K562 (cell line): ENCODE results near the gene TAL1. TPM values are rescaled to one million over a fixed set of nuclear protein-coding genes. Genes with fewer than 3 reads are reported as not detected.

ENCODE experiments used
- ATAC-seq: fragments of 200-7000 bp; cut with Tn5 transposase; 3 replicates; pipeline ENCODE4 v1.9.1; 2020; ENCODE audit warnings: moderate library complexity
- BruUV-seq: library from RNA; stranded (reverse); fragments of 400-500 nt; replicated peaks from 2 replicates; lab custom pipeline; 2021; lab: Mats Ljungman, UMichigan
- CTCF ChIA-PET: fragments of 300-600 bp; formaldehyde crosslinking; extraction: SDS; loops from one replicate; lab custom pipeline; 2021; ENCODE audit warnings: low intra/inter-chr PET ratio; lab: Yijun Ruan, JAX
- POLR2A ChIA-PET: fragments of 300-600, 350-650 bp; sonication (Branson Sonifier 250); formaldehyde crosslinking; extraction: SDS; loops from one replicate; lab custom pipeline; 2021; ENCODE audit warnings: antibody characterized with exemption, inconsistent platforms; lab: Yijun Ruan, JAX
- DNase-seq, 4 experiments: peaks; one replicate each; pipeline versions ENCODE4 v3.0.0 to v3.0.0-alpha.2; 2011 to 2018; ENCODE audit warnings: low spot score in 3 of 4, mixed read lengths in 3 of 4; ENCODE audit errors: extremely low read depth in 1 of 4
- FAIRE-seq: peaks from 2 replicates; lab custom pipeline; 2011; peaks lifted over from hg19 to GRCh38; lab: Jason Lieb, UNC
- H2AFZ ChIP-seq: 2 replicates; pipeline ENCODE4 v1.6.0; 2011; ENCODE audit warnings: low read depth, low read length, control low read depth, inconsistent platforms
- H3K27ac ChIP-seq: fragments of 200-600 bp; 3 replicates; pipeline ENCODE4 v1.8.0; 2011; ENCODE audit warnings: low read depth, mild to moderate bottlenecking, control low read depth, inconsistent platforms, low read length, moderate library complexity, mixed read lengths; ENCODE audit errors: extremely low read depth
- H3K27me3 ChIP-seq, 2 experiments: fragments of 300-600 bp in 1 of 2; 2 replicates in 1 of 2; 3 replicates in 1 of 2; pipeline versions ENCODE4 v1.6.0 to v1.8.0; 2011; ENCODE audit warnings: inconsistent platforms in 2 of 2, low read length in 2 of 2, mild to moderate bottlenecking in 1 of 2, mixed read lengths in 1 of 2, moderate library complexity in 1 of 2; ENCODE audit not compliant: control insufficient read depth in 2 of 2, insufficient read depth in 2 of 2
- H3K36me3 ChIP-seq: fragments of 300-600 bp; 3 replicates; pipeline ENCODE4 v1.8.0; 2011; ENCODE audit warnings: mild to moderate bottlenecking, low read length, inconsistent platforms; ENCODE audit not compliant: control insufficient read depth, insufficient read depth
- H3K4me1 ChIP-seq, 2 experiments: fragments of 200-600 bp in 1 of 2; replicated peaks in 1 of 2; 2 replicates in 1 of 2; 3 replicates in 1 of 2; pipeline versions ENCODE4 v1.5.1 to v1.8.0; 2011; ENCODE audit warnings: inconsistent platforms in 2 of 2, low read length in 2 of 2, mild to moderate bottlenecking in 1 of 2, mixed read lengths in 1 of 2, moderate library complexity in 1 of 2; ENCODE audit not compliant: control insufficient read depth in 2 of 2, insufficient read depth in 2 of 2
- H3K4me2 ChIP-seq: 2 replicates; pipeline ENCODE4 v1.6.1; 2011; ENCODE audit warnings: low read length, control low read depth, inconsistent platforms, mixed read lengths; ENCODE audit not compliant: insufficient read depth
- H3K4me3 ChIP-seq: fragments of 200-600 bp; sonication (generic), shearing (Covaris generic); 2 replicates; pipeline ENCODE4 v1.5.1; 2016; ENCODE audit warnings: control low read depth, inconsistent platforms
- H3K79me2 ChIP-seq: fragments of 200-600 bp; 3 replicates; pipeline ENCODE4 v1.8.0; 2011; ENCODE audit warnings: low read length, inconsistent platforms; ENCODE audit not compliant: control insufficient read depth, insufficient read depth
- H3K9ac ChIP-seq, 2 experiments: 2 replicates each; pipeline versions ENCODE4 v1.6.0 to v1.6.1; 2011; ENCODE audit warnings: low read depth in 2 of 2, low read length in 2 of 2, control low read depth in 1 of 2, inconsistent platforms in 1 of 2, mild to moderate bottlenecking in 1 of 2, mixed read lengths in 1 of 2; ENCODE audit not compliant: insufficient read depth in 1 of 2
- H3K9me1 ChIP-seq: one replicate; pipeline ENCODE4 v1.6.0; 2011; ENCODE audit warnings: inconsistent platforms, mild to moderate bottlenecking, low read length, moderate library complexity; ENCODE audit not compliant: control insufficient read depth, insufficient read depth
- H3K9me3 ChIP-seq: replicated peaks from 2 replicates; pipeline ENCODE4 v1.5.1; 2011; ENCODE audit warnings: low read depth, low read length, inconsistent platforms; ENCODE audit not compliant: control insufficient read depth, insufficient read depth
- H4K20me1 ChIP-seq: replicated peaks from 2 replicates; pipeline ENCODE4 v1.6.1; 2011; ENCODE audit warnings: low read length, inconsistent platforms, mixed read lengths; ENCODE audit not compliant: control insufficient read depth, insufficient read depth
- ATF3 ChIP-seq, 2 experiments: fragments of 450-650 bp in 1 of 2; sonication (generic) in 1 of 2; formaldehyde crosslinking in 1 of 2; IDR thresholded peaks in 1 of 2; conservative IDR thresholded peaks in 1 of 2; 2 replicates each; pipeline versions ENCODE4 v1.6.1 to v1.8.1; 2016 to 2023; ENCODE audit warnings: mild to moderate bottlenecking in 2 of 2, moderate library complexity in 2 of 2, inconsistent platforms in 1 of 2, missing genetic modification reagents in 1 of 2
- DNMT1 ChIP-seq: fragments of 450-650 bp; IDR thresholded peaks from 2 replicates; pipeline ENCODE4 v1.6.1; 2016; ENCODE audit warnings: antibody characterized with exemption, mild to moderate bottlenecking
- GABPB2 ChIP-seq: fragments of 250-450 bp; sonication (Bioruptor Pico); conservative IDR thresholded peaks from 2 replicates; pipeline ENCODE4 v1.5.1; 2021; ENCODE audit warnings: mild to moderate bottlenecking
- KDM2B ChIP-seq: fragments of 250-450 bp; sonication (Bioruptor Pico); IDR thresholded peaks from 2 replicates; pipeline ENCODE4 v1.8.0; 2021; ENCODE audit warnings: mild to moderate bottlenecking, moderate library complexity
- MAFK ChIP-seq: IDR thresholded peaks from 2 replicates; pipeline ENCODE4 v1.6.1; 2011; ENCODE audit warnings: low read length, improper control_type of control experiment
- MYNN ChIP-seq, 2 experiments: sonication (generic); formaldehyde crosslinking in 1 of 2; IDR thresholded peaks; 2 replicates each; pipeline versions ENCODE4 v1.5.0 to v1.6.1; 2016 to 2020; ENCODE audit warnings: antibody characterized with exemption in 1 of 2, missing genetic modification reagents in 1 of 2
- RFX1 ChIP-seq: fragments of 450-650 bp; IDR thresholded peaks from 2 replicates; pipeline ENCODE4 v1.6.1; 2016; ENCODE audit warnings: mild to moderate bottlenecking, moderate library complexity
- WGBS: fragments of 100-300 bp; shearing (Covaris generic); methylation state at CpG from one replicate; pipeline ENCODE4 v1.1.6; 2016; ENCODE audit warnings: low coverage, mixed read lengths; ENCODE audit not compliant: insufficient coverage; ENCODE audit errors: missing lambda C conversion rate; 5-methylcytosine and 5-hydroxymethylcytosine counted together
- in situ Hi-C: fragments of 300-500 bp; cut with MboI; formaldehyde crosslinking; loops from 4 replicates; pipeline ENCODE4 v1.15.0; 2018; ENCODE audit warnings: inconsistent platforms, mixed read lengths
- intact Hi-C: fragments of 100-400 bp; cut with micrococcal nuclease; formaldehyde crosslinking; loops from 2 replicates; pipeline ENCODE4 v1.14.2; 2022
- polyA plus RNA-seq, 8 experiments: library from polyadenylated mRNA; depleted of rRNA in 4 of 8; stranded (reverse) in 5 of 8; unstranded in 3 of 8; fragments of >200 nt; fragmentation: Nextera tagmentation in 2 of 8; fragmentation: Illumina TruSeq in 1 of 8; extraction: Ambion mirVana in 2 of 8; extraction: Trizol in 1 of 8; gene quantifications; 2 replicates each; pipeline versions ENCODE4 v1.2.1 to v1.2.3, GENCODE V29; 2011 to 2014; ENCODE audit warnings: inconsistent platforms in 1 of 8, missing spikeins in 1 of 8
- total RNA-seq, 7 experiments: library from RNA; depleted of rRNA in 6 of 7; stranded (reverse); fragments of >200 nt in 6 of 7; fragmentation: Illumina TruSeq in 2 of 7; extraction: Trizol in 2 of 7; gene quantifications; 2 replicates each; pipeline versions ENCODE4 v1.2.1 to v1.2.3, GENCODE V29; 2011 to 2021; ENCODE audit warnings: low replicate concordance in 1 of 7
- TF ChIP-seq, protein P1 (sequence below): sonication (generic); formaldehyde crosslinking; IDR thresholded peaks from 2 replicates; pipeline ENCODE4 v1.8.0; 2022; ENCODE audit warnings: mild to moderate bottlenecking, low read depth, missing genetic modification reagents
- TF ChIP-seq, protein P2 (sequence below): sonication (generic); formaldehyde crosslinking; IDR thresholded peaks from 2 replicates; pipeline ENCODE4 v1.8.1; 2022; ENCODE audit warnings: missing genetic modification reagents

The TAL1 gene
- total and polyA plus RNA-seq, 9 of the 15 experiments (the other 6 are each of a cell fraction or from before 2014, with no cell fraction given): 18.5 to 106 (median 59.7) TPM

DNA sequence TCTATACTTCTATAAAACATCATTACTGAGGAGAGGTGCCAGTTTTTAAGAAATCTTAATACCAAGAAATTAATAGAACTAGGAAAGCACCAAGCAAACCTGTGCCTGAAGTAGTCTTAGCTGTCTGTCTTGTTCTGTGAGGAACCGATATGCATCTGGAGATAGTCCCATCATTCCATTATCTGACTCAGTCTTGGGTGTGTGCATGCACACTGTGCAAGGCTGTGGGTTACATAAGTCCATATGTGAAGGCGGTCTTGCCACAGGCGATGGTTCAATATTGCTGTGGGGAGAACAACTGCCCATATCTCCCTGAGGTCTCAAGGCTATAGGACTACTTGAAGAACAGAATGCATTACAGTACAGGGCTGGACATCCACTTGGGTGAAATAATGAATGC lies 48.1 kb upstream of the TAL1 start:
- no peak overlapping the region for H3K4me2 ChIP-seq
- ATAC-seq: peak; percentile 49
- H3K9me3 ChIP-seq: no peaks in the 10 kb centered on the region
- H2AFZ ChIP-seq: no peak overlapping the region
- no peak for FAIRE-seq
- in situ Hi-C loops: no loop called here
- peaks cover 83% of the 10 kb centered on the region for H3K36me3 ChIP-seq
- BruUV-seq: no TSS peak
- intact Hi-C loops: no loop called here
- no peak overlapping the region for H3K27ac ChIP-seq
- H3K9ac ChIP-seq: no peak overlapping the region
- no peak for DNase-seq
- H3K79me2 ChIP-seq: peaks cover 54% of the 10 kb centered on the region
- 0 out of 2 replicates have a peak, but pooled peaks have one; percentile 21 for TF ChIP-seq MYNN (IDR thresholded peaks at IDR 0.05)
- TF ChIP-seq MYNN (CRISPR knock-in tag; IDR thresholded peaks at IDR 0.05): no peak
- no peak for TF ChIP-seq KDM2B (CRISPR knock-in tag)
- TF ChIP-seq, protein P1, sequence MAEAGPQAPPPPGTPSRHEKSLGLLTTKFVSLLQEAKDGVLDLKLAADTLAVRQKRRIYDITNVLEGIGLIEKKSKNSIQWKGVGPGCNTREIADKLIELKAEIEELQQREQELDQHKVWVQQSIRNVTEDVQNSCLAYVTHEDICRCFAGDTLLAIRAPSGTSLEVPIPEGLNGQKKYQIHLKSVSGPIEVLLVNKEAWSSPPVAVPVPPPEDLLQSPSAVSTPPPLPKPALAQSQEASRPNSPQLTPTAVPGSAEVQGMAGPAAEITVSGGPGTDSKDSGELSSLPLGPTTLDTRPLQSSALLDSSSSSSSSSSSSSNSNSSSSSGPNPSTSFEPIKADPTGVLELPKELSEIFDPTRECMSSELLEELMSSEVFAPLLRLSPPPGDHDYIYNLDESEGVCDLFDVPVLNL (CRISPR knock-in tag): no peak
- no peaks in the 10 kb centered on the region for H3K27me3 ChIP-seq
- H3K4me1 ChIP-seq: peaks cover 0 to 2% of the 10 kb centered on the region in 2 experiments; a peak in 2 of 5 replicates
- H3K4me3 ChIP-seq: no peak overlapping the region
- CTCF ChIA-PET: no interaction called here
- POLR2A ChIA-PET: interaction anchor here (1.1 to 1.7 kb wide), 4 partner anchors 11 to 101 kb away, joined by 3 to 8 read pairs (median 4); partner anchors contain the start of gene STIL
- H3K9me1 ChIP-seq: no peaks in the 10 kb centered on the region
- 64% methylated on average over 3 of the region's 3 CpGs for WGBS
- H4K20me1 ChIP-seq: 0 out of 2 replicates have a peak, but pooled peaks cover 4% of the 10 kb centered on the region

DNA sequence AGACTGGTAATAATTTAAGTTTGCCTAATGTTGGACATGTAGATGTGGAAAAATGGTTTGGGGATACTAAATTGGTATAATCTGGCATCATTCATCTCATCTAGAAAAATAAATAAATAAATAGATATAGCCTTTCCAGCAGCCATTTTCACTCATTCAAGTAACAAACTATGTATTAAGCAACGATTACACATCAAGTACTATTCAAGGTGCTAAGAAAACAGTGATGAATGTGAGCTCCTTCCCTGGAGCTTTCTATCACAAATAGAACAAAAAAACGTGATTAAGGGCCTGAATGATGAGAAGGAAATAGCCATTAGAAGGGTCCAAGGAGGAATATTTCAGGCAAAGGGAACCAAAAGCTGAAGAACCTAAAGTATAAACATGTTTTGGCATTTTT lies 44.8 kb upstream of the TAL1 start:
- Histone ChIP-seq H2AFZ (no peak overlapping the region), H3K9me1 (no peaks in the 10 kb centered on the region), H3K27me3 (no peaks in the 10 kb centered on the region), H3K79me2 (peaks cover 74% of the 10 kb centered on the region)
- 63% methylated on average over 2 of the region's 2 CpGs for WGBS
- TF ChIP-seq ATF3 (IDR thresholded peaks at IDR 0.05): no peak
- no peak for TF ChIP-seq ATF3 (CRISPR knock-in tag; conservative IDR thresholded peaks at IDR 0.05)
- TF ChIP-seq DNMT1: no peak
- no peak for TF ChIP-seq RFX1
- no peak for TF ChIP-seq GABPB2 (CRISPR knock-in tag)
- TF ChIP-seq MAFK: no peak
- TF ChIP-seq, protein P2, sequence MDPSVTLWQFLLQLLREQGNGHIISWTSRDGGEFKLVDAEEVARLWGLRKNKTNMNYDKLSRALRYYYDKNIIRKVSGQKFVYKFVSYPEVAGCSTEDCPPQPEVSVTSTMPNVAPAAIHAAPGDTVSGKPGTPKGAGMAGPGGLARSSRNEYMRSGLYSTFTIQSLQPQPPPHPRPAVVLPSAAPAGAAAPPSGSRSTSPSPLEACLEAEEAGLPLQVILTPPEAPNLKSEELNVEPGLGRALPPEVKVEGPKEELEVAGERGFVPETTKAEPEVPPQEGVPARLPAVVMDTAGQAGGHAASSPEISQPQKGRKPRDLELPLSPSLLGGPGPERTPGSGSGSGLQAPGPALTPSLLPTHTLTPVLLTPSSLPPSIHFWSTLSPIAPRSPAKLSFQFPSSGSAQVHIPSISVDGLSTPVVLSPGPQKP (CRISPR knock-in tag): no peak
- TF ChIP-seq, all 486 proteins: peak for 0
- POLR2A ChIA-PET: interaction anchor here (0.7 to 1.0 kb wide), 3 partner anchors 8 to 37 kb away, joined by 3 to 4 read pairs (median 3); partner anchors contain the start of gene STIL
- ATAC-seq: no peak
- Histone ChIP-seq H4K20me1 (0 out of 2 replicates have a peak, but pooled peaks cover 4% of the 10 kb centered on the region), H3K36me3 (peaks cover 77% of the 10 kb centered on the region), H3K4me1 (peaks cover 0 to 2% of the 10 kb centered on the region in 2 experiments; a peak in 2 of 5 replicates), H3K9me3 (no peaks in the 10 kb centered on the region), H3K27ac (no peak overlapping the region), H3K4me3 (no peak overlapping the region), H3K4me2 (no peak overlapping the region), H3K9ac (no peak overlapping the region)
- CTCF ChIA-PET: no interaction called here
- no TSS peak for BruUV-seq
- DNase-seq: no peak
- FAIRE-seq: no peak
- intact Hi-C loops (no loop called here), in situ Hi-C loops (no loop called here)
